Stimulated activated CD8-positive, alpha-beta memory T cell treated with anti-CD3 and anti-CD28 coated beads, Interleukin-12 subunit alpha, Interleukin-12 subunit beta, amount 100 ng/mL, for 24 hours (primary cell): Measurements from ENCODE around the gene TCEAL8.
A peak's percentile ranks its signal among the peaks of the same experiment; 100 is the strongest.
"Not testable (repeated sequence)": the region's sequence is repeated elsewhere in the genome, so short reads cannot be mapped to it uniquely, and the experiment has no call there.

Experiments used
- DNase-seq: peaks from one replicate; pipeline ENCODE4 v3.0.0-alpha.2; 2020; ENCODE audit errors: extremely low read depth

Gene TCEAL8, protein sequence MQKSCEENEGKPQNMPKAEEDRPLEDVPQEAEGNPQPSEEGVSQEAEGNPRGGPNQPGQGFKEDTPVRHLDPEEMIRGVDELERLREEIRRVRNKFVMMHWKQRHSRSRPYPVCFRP

DNA sequence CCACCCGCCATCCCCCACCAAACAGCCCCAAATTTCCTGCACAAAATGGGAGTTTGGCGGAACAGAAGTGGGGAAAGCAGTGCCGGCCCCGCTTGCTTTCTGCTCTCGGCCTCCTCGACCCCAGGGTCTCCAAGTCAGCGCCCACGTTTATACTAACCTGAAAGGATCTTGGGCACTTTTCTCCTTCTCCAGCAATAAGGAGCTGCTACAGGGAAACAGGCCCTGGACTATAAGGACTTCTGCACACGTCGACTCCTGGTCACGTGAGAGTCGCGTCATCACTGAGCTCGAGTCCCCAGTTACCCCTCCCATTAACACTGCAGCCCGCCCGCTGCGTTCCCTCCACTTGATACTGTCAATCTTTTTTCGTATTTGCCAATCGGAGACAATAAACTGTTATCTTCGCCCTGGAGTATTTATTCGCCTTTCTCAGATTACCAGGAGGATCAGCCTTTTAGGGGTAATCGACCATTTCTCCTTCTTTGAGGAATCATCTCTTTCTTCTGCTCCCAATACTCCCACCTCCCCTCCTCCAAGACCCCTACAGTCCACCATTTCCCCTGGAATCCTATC, at the start of gene TCEAL8:
TSS of gene TCEAL8 (minus strand) at position 235 of the 573 bp plus-strand sequence. CDS start 1,176 bp downstream, outside the sequence.
- DNase-seq: peak; percentile 22

DNA sequence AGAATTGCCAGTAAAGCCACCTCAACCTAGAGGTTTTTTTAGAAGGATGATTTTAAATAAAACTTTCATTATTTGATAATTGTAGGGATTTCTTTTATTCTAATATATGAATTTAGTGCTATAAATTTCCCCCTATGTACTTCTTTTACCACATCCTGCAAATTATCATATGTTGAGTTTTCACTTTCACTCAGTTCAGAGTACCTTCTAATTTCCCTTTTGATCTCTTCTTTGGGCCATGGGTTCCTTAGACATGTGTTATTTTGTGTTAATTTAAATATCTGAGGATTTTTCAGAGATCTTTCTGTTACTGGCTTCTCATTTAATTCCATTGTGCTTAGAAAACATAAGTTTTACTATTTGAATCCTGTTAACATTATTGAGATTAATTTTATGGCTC, 49.8 kb upstream of the TCEAL8 start:
- no peak for DNase-seq

DNA sequence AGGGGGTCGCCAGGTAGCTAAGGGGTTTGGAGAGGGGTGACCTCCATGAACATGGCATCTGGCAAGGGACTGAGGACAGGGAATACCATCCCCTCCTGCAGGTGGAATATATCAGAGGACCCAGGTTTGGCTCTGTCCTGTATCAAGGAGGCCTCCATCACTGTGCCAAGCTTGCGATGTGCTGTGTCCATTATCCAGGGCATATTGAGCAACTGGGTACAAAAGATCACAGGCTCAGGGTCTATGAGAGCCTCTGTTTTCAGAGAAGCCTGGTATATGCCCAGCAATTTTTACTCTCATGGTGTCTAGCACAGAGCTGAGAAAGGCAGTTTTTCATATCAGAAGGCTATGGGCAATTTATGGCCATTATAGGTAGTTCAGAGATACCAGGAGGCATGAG, 38.2 kb upstream of the TCEAL8 start:
- no peak for DNase-seq

DNA sequence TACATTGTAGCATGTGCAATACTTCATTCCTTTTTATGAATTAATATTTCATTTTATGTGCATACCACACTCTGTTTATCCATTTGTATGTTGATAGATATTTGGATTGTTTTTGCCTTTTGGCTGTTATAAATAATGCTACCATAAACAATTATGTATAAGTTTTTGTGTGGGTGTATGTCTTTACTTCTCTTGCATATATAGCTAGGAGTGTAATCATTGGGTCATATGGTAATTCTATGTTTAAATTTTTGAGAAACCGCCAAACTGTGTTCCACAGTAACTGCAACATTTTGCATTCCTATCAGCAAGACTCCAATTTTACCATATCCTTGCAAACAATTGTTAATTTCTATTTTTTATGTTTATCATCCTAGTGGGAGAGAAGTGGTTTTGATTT, 24.7 kb upstream of the TCEAL8 start:
- no peak for DNase-seq

DNA sequence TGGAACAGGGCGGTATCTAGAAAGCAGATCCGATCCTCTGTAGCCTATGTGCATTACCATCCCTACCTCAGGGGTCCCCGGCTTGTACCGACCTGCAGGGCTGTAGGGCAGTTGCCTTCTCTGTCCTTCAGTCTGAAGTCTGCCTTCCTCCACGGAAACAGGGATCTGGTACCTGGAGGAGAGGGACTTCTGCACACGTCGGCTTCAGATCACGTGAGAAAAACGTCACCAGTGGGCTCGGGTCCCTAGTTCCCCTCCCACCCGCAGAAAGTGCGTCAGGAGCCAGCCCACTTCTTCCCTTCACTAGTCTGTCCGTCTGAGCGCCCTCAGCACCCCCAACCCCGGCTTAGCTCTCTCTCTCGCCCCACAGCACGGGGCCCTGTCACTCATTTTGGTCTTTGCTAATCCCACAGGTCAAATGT, 21.6 kb upstream of the TCEAL8 start, which contains the start of gene TCEAL5:
TSS of gene TCEAL5 (minus strand) at position 170 of the 422 bp plus-strand sequence. CDS start 2,187 bp downstream, outside the sequence.
- DNase-seq: no peak

DNA sequence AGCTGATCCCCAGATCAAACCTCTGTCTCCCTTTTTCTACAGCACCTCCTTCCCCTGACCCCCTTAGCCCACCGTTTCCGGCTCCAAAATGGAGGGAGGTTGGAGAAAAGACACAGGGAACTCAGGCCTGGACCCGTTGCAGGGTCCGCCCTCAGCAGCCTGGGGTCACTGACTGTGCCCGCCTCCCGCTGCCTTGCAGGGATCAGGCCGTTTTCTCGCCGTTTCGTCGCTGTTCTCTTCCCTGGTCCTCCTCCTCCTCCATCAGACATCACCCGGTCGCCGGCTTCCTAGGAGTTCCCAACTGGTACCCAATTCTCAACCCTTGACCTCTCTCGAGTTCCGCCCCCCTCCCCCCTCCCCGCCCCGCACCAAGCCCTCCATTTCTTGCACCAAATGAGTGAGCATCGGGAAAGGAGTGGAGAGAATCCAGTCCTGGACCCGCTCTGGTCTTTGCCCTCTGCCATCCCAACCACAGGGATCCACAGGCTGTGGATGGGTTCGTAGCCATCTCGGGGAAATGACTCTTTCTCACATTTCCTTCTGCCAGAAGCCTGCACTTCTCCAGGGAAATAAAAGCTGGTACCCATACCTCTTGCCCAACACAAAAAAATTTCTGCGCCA, 21.1 kb upstream of the TCEAL8 start:
- DNase-seq: no peak

DNA sequence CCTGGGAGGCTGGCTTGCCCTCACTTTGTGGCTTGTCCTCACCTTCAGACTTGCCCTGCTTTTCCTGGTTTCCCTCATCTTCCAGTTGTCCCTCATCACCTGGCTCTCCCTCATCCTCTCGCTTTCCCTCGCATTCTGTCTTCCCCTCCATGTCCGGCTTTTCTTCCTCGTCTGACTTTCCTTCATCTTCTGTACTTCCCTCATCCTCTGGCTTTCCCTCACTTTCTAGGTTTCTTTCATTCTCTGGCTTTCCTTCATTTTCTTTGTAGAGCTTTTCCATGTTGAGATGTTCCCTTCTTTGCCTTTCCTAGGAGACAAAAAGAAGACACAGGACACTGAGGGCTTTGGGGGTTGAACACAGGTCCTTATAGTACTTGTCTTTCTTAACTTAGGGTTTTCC, 19.3 kb upstream of the TCEAL8 start:
- DNase-seq: no peak

DNA sequence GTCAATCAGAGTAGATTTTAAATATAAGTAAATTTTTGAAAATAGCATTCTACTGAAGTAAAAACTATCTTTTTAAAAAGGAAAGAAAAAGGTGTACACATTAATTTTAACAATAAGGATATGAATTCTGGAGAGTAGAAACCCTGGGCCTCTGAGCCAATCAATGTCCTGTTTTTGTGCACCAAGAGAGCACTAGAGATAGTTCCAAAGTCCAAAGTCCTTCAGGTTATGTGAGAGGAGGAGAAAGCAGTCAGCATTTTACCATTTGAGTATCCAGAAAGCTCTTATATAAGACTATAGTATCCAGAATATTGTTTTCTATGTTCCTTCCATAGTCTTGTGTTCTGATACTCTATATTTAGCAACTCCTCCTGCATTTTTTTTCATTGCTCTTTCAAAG, 3.3 kb upstream of the TCEAL8 start:
- DNase-seq: no peak

DNA sequence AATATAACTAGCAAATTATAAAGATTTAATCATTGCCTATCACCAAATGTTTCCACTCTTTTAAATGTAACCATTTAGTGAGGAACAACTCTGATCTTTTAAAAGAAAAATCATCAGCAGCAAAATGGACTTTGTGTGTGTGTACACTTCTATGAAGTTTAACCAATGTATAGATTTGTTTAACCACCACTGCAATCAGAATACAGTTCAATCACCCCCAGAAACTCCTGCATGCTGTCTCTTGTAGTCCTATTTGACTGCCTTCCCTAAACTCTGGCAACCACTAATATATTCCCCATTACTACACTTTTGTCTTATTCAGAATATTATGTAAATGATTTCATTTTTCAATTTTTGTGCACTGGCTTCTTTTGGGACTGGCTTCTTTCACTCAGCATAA, 1.7 kb upstream of the TCEAL8 start:
- no peak for DNase-seq

DNA sequence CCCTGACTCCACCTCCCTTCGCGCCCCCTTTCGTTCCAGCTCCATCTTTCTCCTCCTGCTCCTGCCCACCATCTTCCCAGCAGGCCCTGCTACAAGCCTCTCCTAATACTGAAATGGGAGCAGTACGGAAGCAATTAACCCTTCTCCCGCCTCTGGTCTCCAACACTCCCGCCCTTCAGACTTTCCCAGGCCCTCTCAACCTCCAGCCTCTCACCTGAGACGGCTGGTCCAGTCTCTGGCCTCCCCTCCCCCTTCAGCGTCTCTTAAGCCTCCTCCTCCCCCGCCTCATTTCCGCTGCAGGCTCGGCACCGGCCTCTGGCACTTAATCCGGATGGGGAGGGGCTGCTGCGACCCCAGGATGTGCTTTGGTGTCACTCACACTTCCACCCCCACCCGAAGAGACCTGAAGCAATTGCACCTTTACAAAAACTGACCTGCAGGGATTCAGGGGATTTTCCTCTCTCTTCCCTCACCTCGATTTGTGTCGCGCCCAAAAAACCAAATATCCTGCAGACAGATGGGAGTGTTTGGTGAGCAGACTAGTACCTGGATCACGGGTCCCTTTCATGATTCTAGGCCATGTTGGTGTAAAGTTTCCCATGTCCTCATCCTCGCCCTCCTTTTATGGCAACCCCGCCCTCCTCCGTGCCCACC, 657 bp downstream of the TCEAL8 start:
- DNase-seq: no peak

DNA sequence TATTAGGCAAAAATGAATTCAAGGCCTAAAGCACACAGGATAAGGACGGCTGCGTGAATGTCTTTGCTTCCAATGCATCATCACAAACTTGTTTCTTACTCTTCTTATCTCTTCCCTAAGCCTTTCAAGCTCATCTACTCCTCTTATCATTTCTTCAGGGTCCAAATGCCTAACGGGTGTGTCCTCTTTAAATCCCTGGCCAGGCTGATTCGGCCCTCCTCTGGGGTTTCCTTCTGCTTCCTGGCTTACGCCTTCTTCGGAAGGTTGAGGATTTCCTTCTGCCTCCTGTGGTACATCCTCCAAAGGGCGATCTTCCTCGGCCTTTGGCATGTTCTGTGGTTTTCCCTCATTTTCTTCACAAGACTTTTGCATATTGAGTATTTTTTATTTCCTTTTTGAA, 1.3 kb downstream of the TCEAL8 start:
- DNase-seq: no peak

DNA sequence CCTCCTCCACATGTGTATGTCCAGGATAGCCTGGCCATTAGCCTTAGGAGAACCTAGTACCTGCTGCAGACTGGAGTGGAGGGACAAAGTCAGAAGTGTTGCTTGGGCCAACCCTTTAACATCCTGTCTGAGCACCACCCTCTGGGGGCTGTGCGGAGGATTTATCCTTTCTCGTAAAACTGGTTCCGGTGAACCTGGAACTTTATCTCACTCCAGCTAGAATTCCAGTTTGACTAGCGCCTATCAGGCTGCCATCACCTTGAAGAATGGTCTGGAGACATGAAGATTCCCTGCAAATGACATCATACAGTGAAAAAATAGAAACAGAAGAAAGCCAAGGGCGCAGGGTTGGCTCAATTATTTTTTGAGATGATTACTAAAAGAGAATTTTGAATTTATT, 4.0 kb downstream of the TCEAL8 start:
- no peak for DNase-seq

DNA sequence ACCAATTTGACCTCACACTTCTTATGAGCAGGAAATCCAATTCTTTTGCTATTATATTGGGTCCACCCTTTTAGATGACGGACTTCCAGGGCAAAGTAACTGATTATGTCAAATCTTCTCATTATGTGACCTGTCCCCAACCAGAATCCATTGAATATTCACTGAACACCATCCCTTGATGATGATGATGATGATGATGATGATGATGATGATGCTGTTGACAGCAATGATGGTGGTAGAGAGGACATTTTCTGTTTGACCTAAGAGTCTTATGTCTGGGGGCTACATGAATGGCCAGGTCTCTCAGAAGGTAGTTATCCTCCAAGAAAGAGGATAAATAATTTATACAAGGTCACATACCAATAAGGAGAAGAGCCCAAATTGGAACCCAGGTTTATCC, 5.2 kb downstream of the TCEAL8 start:
- DNase-seq: no peak

DNA sequence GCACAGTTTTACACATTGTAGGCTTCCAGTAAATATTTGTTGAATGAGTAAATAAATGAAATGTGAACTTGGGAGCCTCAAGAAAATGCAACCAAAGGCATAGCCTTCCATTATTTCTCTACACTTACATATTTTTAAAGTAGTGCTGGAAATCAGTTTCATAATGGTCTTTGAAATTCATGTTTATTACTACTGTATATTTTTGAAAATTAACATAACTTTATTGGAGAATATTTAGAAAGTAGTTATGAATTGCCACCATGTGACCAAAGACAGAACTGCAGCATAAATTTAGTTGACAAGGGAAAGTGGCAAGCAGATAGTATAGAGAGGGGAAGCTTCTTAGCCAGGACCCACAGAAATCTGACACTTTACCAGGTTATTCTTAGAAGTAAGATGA, 6.4 kb downstream of the TCEAL8 start:
- no peak for DNase-seq

DNA sequence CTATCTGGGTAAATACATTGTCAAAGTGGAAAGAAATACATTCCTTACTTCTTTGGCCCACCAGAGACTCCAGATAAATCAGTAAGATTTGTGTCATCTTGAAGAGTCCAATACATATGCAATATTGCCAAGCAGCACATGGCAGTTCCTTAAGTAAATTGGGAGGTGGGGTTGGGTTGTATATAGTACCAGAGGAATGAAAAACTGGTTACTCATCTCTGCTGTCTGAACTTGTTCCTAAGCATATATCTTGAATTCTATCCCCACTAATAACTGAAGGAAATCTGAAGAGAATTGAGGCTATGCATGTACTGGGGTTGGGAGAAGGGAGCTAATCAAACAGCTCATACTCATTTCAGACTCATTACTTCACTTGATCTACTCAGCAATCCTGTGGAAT, 14.8 kb downstream of the TCEAL8 start:
- DNase-seq: no peak

DNA sequence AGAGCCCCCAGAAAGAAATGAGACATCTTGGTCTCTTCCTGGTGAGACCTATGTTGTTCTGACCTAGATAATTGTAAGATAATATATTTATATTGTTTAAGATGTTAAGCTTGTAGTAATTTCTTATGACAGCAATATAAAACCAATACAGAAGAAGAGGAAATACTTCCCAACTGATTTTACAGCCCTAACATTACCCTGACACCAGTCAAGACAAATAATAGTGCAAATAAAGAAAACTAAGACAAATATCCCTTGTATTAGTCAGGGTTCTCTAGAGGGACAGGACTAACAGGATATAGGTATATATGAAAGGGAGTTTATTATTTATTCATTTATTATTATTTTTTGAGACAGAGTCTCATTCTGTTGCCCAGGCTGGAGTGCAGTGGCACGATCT, 18.7 kb downstream of the TCEAL8 start:
- DNase-seq: no peak

DNA sequence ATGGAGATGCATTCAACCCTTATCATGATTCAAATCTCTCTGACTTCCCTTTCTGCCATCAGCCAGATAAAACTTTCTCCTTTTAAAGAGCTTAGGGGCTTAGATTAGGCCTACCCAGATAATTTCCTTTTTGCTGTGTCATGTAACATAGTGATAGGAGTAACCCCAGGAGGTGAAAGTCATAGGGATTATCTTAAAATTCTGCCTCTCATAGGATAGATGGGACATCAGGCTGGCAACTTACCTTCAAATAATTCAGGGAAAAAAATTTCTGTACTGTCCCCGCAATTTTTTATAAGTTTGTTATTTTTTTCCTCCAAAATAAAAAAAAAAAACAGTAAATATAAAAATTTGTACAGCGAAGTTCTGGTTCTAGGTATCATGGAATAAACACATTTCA, 19.3 kb downstream of the TCEAL8 start:
- DNase-seq: not testable (repeated sequence)

DNA sequence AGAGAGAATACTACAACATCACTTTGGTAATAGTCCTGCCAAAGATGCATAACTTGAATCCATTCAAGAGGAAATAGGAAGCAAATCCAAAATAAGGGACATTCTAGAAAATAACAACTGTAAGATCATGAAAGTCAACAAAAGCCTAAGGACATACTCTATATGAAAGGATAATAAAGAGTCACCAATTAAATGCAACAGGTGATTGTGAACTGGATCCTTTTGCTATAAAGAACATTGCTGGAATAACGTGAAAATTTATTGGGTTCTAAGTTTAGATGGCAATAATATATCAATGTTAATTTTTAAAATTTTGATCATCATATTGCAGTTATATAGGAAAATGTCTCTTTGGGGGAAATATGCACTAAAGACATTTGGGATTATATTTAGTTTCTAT, 20.1 kb downstream of the TCEAL8 start:
- no peak for DNase-seq

DNA sequence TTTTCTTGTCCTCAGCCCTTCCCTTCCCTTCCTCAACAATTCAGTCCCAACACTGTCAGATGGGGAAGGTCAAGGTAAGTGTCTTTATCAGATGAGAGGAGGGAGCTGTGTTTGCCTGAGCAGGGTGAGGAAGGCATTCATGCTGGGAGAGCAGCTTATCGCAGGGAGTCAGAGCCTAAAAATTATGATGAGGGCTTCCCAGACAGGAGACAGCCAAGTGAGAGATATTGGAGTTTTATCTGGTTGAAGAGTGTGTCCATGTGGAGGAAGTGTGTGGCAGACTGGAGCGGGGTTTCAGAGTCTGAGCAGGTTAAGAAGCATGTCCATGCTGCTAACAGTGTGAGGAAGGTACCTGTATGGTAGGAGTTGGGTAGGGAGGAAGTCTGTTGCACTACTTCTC, 21.7 kb downstream of the TCEAL8 start:
- no peak for DNase-seq

DNA sequence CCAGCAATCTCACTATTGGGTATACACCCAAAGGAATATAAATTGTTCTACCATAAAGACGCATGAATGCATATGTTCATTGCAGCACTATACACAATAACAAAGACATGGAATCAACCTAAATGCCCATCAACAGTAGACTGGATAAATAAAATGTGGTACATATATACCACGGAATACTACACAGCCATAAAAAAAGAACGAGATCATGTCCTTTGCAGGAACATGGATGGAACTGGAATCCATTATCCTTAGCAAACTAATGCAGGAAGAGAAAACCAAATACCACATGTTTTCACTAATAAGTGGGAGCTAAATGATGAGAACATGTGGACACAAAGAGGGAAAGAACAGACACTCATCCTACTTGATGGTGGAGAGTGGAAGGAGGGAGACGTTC, 29.0 kb downstream of the TCEAL8 start:
- not testable (repeated sequence) for DNase-seq

DNA sequence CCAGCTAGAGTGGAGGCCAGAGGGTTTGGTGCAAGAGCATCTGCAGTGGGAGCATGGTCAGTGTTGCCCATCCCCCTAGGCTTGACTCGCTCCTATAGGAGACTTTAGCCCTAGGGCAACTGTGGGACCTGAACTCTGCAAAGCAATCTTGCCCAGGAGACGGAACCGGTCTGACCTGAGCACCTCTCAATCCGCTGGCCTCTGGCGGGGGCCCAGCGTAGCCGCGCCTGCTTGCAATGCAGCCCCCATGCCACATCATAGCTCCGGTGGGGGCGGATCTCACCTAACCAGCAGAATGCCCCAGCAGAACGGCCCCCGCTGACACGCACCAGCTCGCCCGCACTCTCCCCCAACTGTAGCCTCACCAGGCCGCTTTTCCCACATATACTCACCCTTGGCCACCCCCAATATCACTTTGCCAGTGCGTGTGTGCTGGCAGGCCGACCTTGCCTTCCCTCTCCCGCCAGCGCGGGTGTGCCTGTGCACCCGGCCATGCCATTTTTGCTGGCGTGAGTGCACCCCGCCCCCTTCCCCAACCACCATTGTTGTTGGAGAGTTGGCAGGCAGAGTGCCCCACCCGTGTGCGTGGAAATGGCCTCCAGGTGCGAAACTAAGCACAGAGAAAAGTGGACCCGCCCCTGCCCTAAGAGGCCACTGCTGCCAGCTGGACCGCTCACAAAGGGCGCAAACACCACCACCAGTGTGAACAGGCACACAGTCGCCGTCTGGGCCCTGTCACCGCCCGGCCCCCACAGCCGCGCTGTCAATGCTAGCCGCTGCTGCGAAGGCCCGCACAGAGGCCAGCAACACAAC, 34.2 kb downstream of the TCEAL8 start:
- no peak for DNase-seq

DNA sequence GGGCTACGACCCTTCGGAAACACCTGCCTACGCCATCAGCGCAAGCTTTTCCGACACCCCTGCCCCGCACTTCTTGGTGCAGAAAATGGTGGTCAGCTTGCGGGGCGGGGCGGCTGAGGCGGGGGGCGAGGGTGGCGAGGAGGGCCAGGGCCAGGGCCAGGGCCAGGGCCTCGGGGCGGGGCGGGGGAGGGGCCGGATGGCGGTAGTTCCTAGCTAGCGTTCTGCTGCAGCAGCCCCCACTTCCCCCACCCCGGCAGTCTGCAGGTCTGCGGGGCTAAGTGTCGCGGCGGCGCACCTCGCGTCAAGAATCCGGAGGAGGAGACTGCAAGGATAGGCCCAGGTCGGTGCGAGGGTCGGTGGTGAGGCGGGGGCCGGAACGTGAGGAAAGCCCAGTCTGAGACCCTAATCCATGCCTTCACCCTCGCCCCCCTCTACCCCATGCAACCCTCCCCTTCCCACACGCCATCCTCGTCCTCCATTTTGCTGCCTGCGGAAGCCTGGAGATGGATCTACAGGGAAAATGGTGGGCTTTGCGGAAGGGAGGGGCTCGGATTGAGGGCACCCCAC, 39.4 kb downstream of the TCEAL8 start:
- DNase-seq: no peak
